Measurements from ENCODE around the gene F2. TPM values are rescaled to one million over a fixed set of nuclear protein-coding genes. Genes with fewer than 3 reads are reported as not detected.

F2 gene
- total and polyA plus RNA-seq, 7 donors = 0.04 to 0.56 (median 0.21) TPM; not detected in 3

DNA sequence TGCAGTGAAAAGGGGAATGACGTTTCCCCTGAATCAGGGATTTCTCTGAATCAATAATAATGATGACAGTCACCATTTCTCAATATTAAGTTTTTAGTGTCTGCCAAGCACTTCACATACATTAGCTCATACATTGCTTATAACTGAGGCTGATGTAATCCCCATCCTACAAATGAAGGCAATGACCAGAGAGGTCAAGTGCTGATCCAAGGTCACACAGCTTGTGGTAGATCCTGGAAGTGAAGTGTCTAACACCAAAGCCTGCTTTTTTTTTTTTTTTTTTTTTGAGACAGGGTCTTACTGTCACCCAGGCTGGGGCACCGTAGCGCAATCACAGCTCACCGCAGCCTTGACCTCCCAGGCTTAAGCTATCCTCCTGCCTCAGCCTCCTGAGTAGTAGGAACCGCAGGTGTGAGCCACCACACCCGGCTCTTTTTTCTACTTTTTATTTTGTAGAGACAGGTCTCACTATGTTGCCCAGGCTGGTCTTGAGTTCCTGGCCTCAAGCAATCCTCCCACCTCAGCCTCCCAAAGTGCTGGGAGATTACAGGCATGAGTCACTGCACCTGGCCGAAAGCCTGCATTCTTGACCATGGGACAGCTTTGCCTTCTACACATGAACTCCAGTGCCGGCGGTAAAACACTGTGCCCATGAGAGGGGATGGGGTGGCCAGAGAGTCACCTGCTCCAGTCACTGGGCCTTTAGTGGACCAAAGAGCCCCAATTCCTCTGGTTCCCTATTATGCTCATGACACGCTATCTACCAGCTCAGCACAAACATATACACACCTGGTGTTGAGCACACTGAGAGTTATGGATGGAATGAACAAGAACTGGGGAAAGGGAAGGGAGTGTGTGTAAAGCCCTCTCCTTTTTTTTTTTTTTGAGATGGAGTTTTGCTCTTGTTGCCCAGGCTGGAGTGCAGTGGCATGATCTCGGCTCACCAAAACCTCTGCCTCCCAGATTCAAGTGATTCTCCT lies 36.0 kb upstream of the F2 start:
- peaks cover 0 to 67% of the 10 kb centered on the region in 2 donors for H3K36me3 ChIP-seq (ENCODE audit: insufficient read depth in 1 of 2, low read depth in 1 of 2)
- WGBS, 3 donors = 83 to 89% (median 85%) methylated on average over 11 of the region's 11 CpGs
- H3K27ac ChIP-seq = peak overlapping the region; percentile 75
- DNase-seq (no peak), ATAC-seq (peak in 3 of 4 donors; percentile 22 to 28 (median 25))
- no peaks in the 10 kb centered on the region for H3K9me3 ChIP-seq
- intact Hi-C loops (cut with DNase I) = no loop called here
- H3K4me1 ChIP-seq = peaks cover 28% of the 10 kb centered on the region
- no peaks in the 10 kb centered on the region for H3K27me3 ChIP-seq (ENCODE audit: insufficient read depth in 3 of 3, low read length in 2 of 3)
- no peak overlapping the region for H3K4me3 ChIP-seq
- no peak for TF ChIP-seq CTCF (IDR thresholded peaks at IDR 0.05)

DNA sequence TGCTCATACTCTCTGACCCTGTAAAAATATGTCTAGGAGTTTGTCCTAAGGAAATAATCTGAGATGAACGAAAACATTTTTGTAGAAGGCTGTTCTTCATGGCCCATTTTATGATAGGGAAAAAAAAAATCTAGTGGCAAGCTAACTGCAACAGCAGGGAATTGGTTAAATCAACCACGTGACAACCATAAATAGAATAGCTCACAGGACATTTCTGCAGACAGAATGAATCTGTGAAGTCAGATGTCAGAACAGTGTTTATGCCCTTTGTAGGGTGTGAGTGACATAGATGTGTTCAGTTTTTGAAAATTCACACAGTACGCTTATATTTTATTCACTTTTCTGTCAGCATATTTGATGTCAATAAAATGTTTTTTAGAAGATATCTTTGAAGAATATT lies 34.6 kb upstream of the F2 start:
- TF ChIP-seq CTCF (IDR thresholded peaks at IDR 0.05) = no peak
- intact Hi-C loops (cut with DNase I) = no loop called here
- 59 to 60% (median 60%) methylated on average over 3 of the region's 3 CpGs for WGBS, 3 donors
- Histone ChIP-seq H3K27ac (peak overlapping the region; percentile 75), H3K4me1 (peaks cover 28% of the 10 kb centered on the region), H3K9me3 (no peaks in the 10 kb centered on the region), H3K27me3 (ENCODE audit: insufficient read depth in 3 of 3, low read length in 2 of 3) (no peaks in the 10 kb centered on the region), H3K36me3 (ENCODE audit: insufficient read depth in 1 of 2, low read depth in 1 of 2) (peaks cover 0 to 65% of the 10 kb centered on the region in 2 donors), H3K4me3 (no peak overlapping the region)
- ATAC-seq (peak; percentile 55 to 84 (median 72)), DNase-seq (no peak)

- TF ChIP-seq CTCF (IDR thresholded peaks at IDR 0.05) = no peak
- ATAC-seq = peak in 2 of 4 donors; percentile 8 to 55
- Histone ChIP-seq H3K27ac (peak overlapping the region; percentile 74), H3K27me3 (ENCODE audit: insufficient read depth in 3 of 3, low read length in 2 of 3) (no peaks in the 10 kb centered on the region), H3K9me3 (no peaks in the 10 kb centered on the region), H3K4me1 (peaks cover 28% of the 10 kb centered on the region), H3K36me3 (ENCODE audit: insufficient read depth in 1 of 2, low read depth in 1 of 2) (peaks cover 0 to 57% of the 10 kb centered on the region in 2 donors), H3K4me3 (no peak overlapping the region)
- DNase-seq = no peak
- 55 to 74% (median 58%) methylated on average over 15 of the region's 15 CpGs for WGBS, 3 donors
- intact Hi-C loops (cut with DNase I) = no loop called here
These were observed 31.9 kb upstream of the F2 start for GRCh38 chr11:46686886-46687795.

GRCh38 chr11:46690702-46691101 lies 28.3 kb upstream of the F2 start:
- H3K36me3 ChIP-seq (ENCODE audit: insufficient read depth in 1 of 2, low read depth in 1 of 2) = peaks cover 3 to 88% of the 10 kb centered on the region in 2 donors
- intact Hi-C loops (cut with DNase I) = no loop called here
- no peak overlapping the region for H3K27ac ChIP-seq
- H3K27me3 ChIP-seq (ENCODE audit: insufficient read depth in 3 of 3, low read length in 2 of 3) = no peaks in the 10 kb centered on the region
- WGBS, 3 donors = 81 to 100% (median 98%) methylated on average over 1 of the region's 1 CpG
- peaks cover 10% of the 10 kb centered on the region for H3K4me1 ChIP-seq
- no peak overlapping the region for H3K4me3 ChIP-seq
- ATAC-seq = no peak
- DNase-seq = no peak
- no peak for TF ChIP-seq CTCF (IDR thresholded peaks at IDR 0.05)
- H3K9me3 ChIP-seq = no peaks in the 10 kb centered on the region
